Measurements from ENCODE around the gene FAM20B.

DNA sequence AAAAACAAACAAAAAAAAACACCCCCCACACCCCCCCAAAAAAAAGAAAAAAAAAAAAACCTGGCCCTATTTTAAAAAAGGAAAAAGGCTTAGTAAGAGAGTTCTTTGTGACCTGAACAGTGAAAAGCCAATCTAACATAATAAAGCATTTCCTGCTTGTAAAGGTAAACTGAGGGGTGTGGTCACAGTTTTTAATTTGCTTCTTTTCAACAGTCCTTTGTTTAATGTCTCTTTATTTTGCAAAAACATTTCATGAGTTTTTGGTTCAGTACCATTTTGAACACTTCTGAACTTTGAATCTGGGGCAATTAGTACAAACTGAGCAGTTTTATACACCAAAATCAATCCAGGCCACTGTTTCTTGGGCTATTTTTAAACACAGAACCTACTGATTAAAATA is 93.8 kb downstream of the FAM20B start:
- TF ChIP-seq CTCF (IDR thresholded peaks at IDR 0.05; ENCODE audit: low read length) (no peak), EZH2 (optimal IDR thresholded peaks at IDR 0.05; ENCODE audit: low read depth, low read length) (no peak), EZH2phosphoT487 (IDR thresholded peaks at IDR 0.05; ENCODE audit: low read length) (no peak)
